ENCODE data around the gene TLE2.
"Not testable (repeated sequence)": the region's sequence is repeated elsewhere in the genome, so short reads cannot be mapped to it uniquely, and the experiment has no call there.

Gene TLE2

GRCh38 chr19:2982983-2983350, 46.1 kb downstream of the TLE2 start:
- no peak for DNase-seq

- no peak for DNase-seq
These were observed 46.5 kb downstream of the TLE2 start for GRCh38 chr19:2982561-2982960.

DNA sequence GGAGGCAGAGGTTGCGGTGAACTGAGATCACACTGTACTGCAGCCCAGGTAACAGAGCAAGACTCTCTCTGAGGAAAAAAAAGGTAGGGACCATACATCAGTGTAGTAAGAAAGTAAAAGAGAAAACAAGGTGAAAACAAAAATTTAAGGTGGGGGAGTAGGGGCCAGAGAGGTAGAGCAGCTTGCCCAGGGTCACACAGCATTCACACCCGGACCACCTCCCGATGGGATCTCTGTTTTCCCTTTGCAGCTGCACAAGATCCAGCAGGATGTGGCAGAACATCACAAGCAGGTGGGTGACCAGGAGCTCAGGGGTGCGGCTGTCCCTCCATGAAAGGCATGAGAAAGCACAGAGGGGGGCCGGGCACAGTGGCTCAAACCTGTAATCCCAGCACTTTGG, 47.2 kb downstream of the TLE2 start:
- no peak for DNase-seq

- DNase-seq: no peak
These were observed 50.3 kb downstream of the TLE2 start for GRCh38 chr19:2978772-2979171.

DNA sequence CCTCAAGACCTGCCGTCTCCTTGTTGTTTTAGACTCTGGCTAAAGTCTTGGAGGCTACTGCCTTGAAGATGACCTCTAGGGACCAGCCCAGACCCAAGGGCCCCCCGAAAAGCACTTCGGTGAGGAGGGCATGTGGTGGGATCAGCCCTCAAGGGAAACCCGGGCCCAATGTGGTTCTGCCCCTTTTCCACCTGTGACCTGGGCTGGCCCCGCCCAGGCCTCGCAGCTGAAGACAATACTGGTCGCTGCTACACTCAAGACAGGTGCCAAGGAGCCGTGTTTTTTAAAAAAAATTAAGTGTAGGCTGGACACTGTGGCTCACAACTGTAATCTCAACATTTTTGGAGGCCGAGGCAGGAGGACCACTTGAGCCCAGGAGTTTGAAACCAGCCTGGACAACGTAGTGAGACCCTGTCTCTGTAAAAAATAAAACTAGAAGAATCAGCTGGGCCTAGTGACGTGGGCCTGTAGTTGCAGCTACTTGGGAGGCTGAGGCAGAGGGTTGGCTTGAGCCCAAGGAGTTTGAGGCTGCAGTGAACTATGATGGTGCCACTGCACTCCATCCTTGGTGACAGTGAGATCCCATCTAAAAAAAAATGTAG, 50.8 kb downstream of the TLE2 start:
- no peak for DNase-seq

DNA sequence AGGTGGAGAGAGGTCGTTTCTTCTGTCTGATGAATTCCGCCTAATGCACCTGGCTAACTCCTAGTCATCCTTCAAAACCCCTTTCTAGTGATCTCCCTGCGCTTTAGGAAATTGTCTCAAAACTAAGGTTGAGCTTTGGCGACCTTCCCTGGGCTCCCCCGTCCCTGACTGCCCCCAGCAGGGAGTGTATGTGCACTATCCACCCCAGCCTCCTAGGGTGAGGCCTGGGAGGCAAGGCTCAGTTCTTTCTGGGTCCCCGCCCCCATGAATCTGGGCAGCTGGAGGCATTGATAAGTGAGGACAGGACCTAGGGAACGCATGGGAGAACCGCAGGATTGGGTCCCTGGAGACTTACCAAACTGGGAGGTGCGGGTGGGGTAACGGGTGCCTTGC, 51.3 kb downstream of the TLE2 start:
- no peak for DNase-seq

- peak; percentile 81 to 96 (median 89) for DNase-seq
These were observed 51.9 kb downstream of the TLE2 start, which contains the start of gene TLE6 for GRCh38 chr19:2977001-2977745. TLE6 (plus strand) TSS chr19:2977564; CDS start chr19:2978234, 670 bp downstream.

GRCh38 chr19:2976609-2977000, 52.5 kb downstream of the TLE2 start:
- DNase-seq: no peak

DNA sequence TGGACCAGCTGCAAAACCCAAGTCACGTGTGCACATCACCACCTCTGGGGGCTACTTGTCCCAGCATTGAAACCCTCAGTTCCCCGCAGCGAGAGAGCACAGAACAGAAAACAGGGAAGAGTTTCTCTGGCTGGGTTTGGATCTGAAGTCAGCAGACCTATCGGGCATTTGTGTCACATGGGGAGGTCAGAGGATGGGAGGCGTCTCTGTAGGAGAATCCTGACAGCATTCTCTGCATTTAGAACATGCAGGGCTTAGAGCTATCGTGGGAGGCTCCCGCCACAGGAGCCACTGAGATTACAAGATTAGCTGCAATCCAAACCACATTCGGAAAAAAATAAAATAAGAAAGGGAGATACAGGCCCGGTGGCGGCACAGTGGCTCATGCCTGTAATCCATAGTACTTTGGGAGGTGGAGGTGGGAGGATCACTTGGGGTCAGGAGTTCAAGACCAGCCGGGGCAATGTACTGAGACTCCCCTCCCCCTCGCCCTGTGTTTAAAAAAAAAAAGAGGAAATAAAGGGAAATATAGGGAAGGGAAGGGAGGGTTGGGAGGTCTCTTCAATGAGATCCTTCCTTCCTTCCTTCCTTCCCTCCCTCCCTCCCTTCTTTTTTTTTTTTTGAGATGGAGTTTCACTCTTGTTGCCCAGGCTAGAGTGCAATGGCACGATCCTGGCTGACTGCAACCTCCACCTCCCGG, 54.6 kb downstream of the TLE2 start:
- DNase-seq: peak in 1 of 5 experiments; percentile 17

GRCh38 chr19:2973229-2973628, 55.9 kb downstream of the TLE2 start:
- no peak for DNase-seq

DNA sequence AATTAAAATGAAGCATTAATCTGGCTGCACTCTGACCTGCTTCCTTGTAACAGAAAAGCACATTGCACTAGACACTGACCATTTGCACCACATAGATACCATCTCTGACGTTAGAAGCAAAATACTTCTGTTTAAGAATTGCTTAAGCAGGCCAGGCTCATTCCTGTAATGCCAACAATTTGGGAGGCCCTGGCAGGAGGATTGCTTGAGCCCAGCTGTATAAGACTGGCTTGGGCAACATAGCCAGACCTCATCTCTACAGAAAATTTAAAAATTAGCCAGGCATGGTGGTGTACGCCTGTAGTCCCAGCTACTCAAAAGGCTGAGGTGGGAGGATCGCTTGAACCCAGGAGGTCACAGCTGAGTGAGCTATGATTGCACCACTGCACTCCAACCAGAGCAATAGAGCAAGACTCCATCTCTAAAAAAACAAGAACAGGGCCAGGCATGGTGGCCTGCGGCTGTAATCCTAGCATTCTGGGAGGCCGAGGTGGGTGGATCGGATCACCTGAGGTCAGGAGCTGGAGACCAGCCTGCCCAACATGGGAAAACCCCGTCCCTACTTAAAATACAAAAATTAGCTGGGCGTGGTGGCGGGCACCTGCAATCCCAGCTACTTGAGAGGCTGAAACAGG, 58.8 kb downstream of the TLE2 start:
- no peak for DNase-seq

DNA sequence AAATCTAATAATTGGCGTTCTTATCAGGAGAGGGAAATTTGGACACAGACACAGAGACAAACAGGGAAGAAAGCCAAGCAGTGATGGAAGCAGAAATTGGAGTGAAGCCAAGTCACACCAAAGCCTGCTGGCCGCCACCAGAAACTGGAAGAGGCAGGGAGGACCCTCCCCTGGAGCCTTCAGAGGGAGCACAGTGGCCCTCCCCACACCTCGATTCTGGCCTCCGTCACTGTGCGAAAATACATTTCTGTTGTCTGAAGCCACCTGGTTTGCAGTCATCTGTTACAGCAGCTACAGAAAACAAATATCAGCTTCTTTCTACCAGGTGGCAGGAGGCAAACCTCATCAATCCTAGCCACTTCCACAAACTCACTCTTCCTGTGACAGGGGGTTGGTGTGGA, 60.0 kb downstream of the TLE2 start:
- no peak for DNase-seq

DNA sequence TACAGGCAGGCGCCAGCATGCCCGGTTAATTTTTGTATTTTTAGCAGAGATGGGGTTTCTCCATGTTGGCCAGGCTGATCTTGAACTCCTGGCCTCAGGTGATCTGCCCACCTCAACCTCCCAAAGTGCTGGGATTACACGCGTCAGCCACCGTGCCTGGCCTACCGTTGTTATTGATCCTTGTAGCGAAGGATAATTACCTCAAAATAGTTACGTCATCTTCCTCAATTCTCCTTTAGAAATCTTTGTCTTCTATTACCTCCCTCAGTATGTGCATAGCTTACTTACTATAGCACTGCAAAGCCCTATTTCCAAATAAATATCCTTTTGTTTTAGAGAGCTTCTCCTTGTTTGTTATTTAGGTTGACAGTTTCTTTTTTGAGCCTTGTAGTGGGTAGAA, 61.1 kb downstream of the TLE2 start:
- DNase-seq: no peak

DNA sequence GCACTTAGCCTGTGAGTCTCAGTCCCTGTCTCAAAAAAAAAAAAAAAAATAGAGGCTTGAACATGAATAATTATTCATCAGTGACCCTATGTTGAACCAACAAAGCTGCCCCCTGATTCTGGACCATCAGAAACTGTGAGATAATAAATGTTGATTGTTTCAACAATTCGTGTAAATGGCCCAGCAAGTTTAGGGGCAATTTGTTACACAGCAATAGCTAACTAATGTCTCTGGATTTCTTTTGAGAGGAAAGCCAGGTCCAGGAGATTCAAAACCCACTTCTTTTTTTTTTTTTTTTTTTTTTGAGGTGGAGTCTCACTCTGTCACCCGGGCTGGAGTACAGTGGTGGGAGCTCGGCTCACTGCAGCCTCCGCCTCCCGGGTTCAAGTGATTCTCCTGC, 64.2 kb downstream of the TLE2 start:
- no peak for DNase-seq

GRCh38 chr19:2963631-2964030, 65.4 kb downstream of the TLE2 start:
- not testable (repeated sequence) for DNase-seq

GRCh38 chr19:2963122-2963521, 66.0 kb downstream of the TLE2 start:
- DNase-seq: no peak

GRCh38 chr19:2962018-2962670, 66.9 kb downstream of the TLE2 start:
- peak in 3 of 5 experiments; percentile 20 to 66 (median 64) for DNase-seq

DNA sequence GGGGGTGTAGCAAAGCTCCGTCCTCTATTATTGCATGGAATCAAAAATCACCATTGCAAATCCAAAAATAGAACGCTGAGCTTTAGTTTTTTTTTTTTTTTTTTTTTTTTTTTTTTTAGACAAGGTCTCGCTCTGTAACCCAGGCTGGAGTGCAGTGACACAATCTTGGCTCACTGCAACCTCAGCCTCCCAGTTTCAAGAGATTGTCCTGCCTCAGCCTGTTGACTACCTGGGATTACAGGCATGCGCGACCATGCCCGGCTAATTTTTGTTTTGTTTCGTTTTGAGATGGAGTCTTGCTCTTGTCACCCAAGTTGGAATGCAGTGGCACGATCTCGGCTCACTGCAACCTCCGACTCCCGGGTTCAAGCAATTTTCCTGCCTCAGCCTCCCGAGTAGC, 69.0 kb downstream of the TLE2 start:
- no peak for DNase-seq

DNA sequence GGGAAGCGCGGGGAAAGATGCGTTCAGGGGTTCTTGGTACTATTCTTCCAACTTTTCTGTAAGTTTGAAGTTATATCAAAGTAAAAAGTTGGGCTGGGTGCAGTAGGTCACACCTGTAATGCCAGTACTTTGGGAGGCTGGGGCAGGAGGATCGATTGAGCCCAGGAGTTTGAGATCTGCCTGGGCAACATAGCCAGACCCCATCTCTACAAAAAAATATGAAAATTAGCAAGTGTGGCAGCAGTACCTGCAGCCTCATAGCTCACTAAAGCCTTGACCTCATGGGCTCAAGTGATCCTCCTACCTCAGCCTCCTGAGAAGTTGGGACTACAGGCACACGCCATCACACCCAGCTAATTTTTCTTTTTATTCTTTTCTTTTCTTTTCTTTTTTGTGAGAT, 71.9 kb downstream of the TLE2 start:
- no peak for DNase-seq

DNA sequence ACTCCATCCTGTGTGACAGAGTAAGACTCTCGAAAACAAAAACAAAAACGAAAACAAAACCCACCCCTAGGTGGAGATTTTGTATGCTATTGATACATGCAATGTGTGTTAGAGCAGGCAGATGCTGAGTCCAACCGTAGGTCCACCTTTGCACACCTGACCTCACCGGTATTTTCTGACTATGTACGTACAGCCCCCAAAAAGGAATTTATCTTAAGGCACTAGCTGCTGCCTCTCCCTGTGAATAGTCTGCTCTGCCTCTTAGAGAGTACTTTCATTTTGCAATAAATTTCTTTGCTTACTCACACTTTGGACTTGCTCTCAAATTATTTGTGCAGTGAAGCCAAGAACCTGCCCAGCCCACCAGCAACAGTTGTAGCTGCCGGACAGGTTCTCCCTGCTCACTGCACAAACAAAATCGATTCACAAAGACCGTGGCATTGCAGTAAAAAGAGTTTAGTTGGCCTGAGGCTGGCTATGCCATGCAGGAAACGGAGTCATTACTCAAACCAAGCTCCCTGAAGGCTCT, 76.1 kb downstream of the TLE2 start:
- DNase-seq: no peak

DNA sequence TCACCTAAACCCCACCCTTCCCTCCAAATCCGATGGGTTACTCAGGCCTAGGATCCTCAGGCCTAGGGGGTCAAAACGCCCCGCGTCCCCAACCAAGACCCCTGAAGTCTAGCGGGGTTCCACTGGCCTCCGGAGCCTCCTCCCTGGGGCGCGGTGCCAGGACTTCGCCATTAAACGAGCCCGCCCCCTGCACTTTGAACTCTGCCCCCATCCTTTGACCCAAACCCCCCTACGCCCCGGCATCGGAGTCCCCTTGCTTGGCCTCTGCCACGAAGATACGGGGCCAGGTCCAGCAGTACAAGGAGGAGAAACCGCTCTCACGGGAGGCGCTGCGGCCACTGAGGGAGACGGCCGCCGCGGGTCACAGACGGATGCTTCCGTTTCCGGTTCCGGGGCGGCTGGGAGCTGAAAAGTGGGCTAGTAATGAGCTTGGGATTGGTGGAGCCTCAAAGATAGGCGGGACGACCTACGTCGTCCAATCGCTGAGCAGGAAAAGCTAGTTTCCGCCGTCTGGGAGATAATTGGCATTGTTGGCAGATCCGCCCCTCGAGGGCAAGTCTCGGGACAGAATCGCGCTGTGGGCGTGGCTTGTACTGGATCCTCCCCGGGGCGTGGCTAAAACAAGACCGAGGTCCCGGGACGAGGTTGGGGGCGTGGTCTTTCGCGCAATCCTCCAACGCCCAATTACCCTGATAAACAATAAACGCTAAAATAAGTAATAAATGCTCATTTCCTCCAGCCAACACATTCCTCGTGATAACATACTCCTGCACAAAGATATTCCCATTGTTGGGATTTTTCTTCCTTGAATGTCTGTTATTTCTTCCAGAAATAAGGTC, 78.6 kb downstream of the TLE2 start:
- peak; percentile 99 to 100 (median 100) for DNase-seq

- DNase-seq: no peak
These were observed 79.2 kb downstream of the TLE2 start for GRCh38 chr19:2949939-2950285.
